Endothelial cell of umbilical vein (primary cell): Measurements from ENCODE around the gene TPRG1L. TPM values are rescaled to one million over a fixed set of nuclear protein-coding genes. Genes with fewer than 3 reads are reported as not detected.

Experiments used
- BruUV-seq: library from RNA; stranded (reverse); fragments of 400-500 nt; replicated peaks from 2 replicates; lab custom pipeline; 2021; lab: Mats Ljungman, UMichigan
- CTCF ChIA-PET: fragments of 300-600, 350-600 bp; sonication (Branson Sonifier 250); formaldehyde crosslinking; loops from one replicate; lab custom pipeline; 2021; ENCODE audit warnings: antibody characterized with exemption, inconsistent platforms; lab: Charles Lee
- POLR2A ChIA-PET: fragments of 300-600, 350-600 bp; sonication (Branson Sonifier 250); formaldehyde crosslinking; loops from one replicate; lab custom pipeline; 2021; ENCODE audit warnings: antibody characterized with exemption, inconsistent platforms; lab: Charles Lee
- DNase-seq: peaks from one replicate; pipeline ENCODE4 v3.0.0-alpha.2; 2011; ENCODE audit warnings: low read depth, low spot score
- FAIRE-seq: peaks from 2 replicates; lab custom pipeline; 2011; peaks lifted over from hg19 to GRCh38; lab: Jason Lieb, UNC
- H2AFZ ChIP-seq: 2 replicates; pipeline ENCODE4 v1.6.0; 2012; ENCODE audit warnings: low read depth, low read length, control low read depth, inconsistent platforms
- H3K27ac ChIP-seq: 2 replicates; pipeline ENCODE4 v1.5.1; 2011; ENCODE audit warnings: low read depth, mild to moderate bottlenecking, control low read depth, low read length, moderate library complexity; ENCODE audit not compliant: insufficient read depth
- H3K27me3 ChIP-seq, 2 experiments: 2 replicates each; pipeline versions ENCODE4 v1.6.0 to v1.6.1; 2011; ENCODE audit warnings: low read length in 2 of 2, mixed read lengths in 1 of 2; ENCODE audit not compliant: control insufficient read depth in 2 of 2, insufficient read depth in 2 of 2
- H3K36me3 ChIP-seq, 2 experiments: 2 replicates in 1 of 2; 3 replicates in 1 of 2; pipeline ENCODE4 v1.5.1; 2011; ENCODE audit warnings: low read length in 2 of 2, mild to moderate bottlenecking in 1 of 2, moderate library complexity in 1 of 2; ENCODE audit not compliant: control insufficient read depth in 2 of 2, insufficient read depth in 2 of 2; ENCODE audit errors: extremely low read depth in 1 of 2
- H3K4me1 ChIP-seq: 3 replicates; pipeline ENCODE4 v1.5.1; 2011; ENCODE audit warnings: mild to moderate bottlenecking, low read length; ENCODE audit not compliant: control insufficient read depth, insufficient read depth; ENCODE audit errors: extremely low read depth
- H3K4me2 ChIP-seq: 2 replicates; pipeline ENCODE4 v1.6.1; 2011; ENCODE audit warnings: low read length, control low read depth, mixed read lengths; ENCODE audit not compliant: insufficient read depth
- H3K4me3 ChIP-seq, 3 experiments: fragments of 200-600 bp in 1 of 3; sonication (generic), shearing (Covaris generic) in 1 of 3; replicated peaks in 1 of 3; 2 replicates each; pipeline ENCODE4 v1.5.1; 2011 to 2016; ENCODE audit warnings: control low read depth in 3 of 3, low read length in 3 of 3, mild to moderate bottlenecking in 2 of 3, inconsistent platforms in 1 of 3, low read depth in 1 of 3, moderate library complexity in 1 of 3; ENCODE audit not compliant: insufficient read depth in 1 of 3
- H3K79me2 ChIP-seq: 2 replicates; pipeline ENCODE4 v1.6.0; 2012; ENCODE audit warnings: low read length, inconsistent platforms; ENCODE audit not compliant: control insufficient read depth, insufficient read depth
- H3K9ac ChIP-seq: replicated peaks from 2 replicates; pipeline ENCODE3; 2011; ENCODE audit warnings: low read length, control low read depth; ENCODE audit not compliant: insufficient read depth; ENCODE audit errors: extremely low read depth
- H3K9me1 ChIP-seq: replicated peaks from 3 replicates; pipeline ENCODE4 v1.6.0; 2011; ENCODE audit warnings: mild to moderate bottlenecking, low read length; ENCODE audit not compliant: control insufficient read depth, insufficient read depth; ENCODE audit errors: extremely low read depth
- H3K9me3 ChIP-seq: replicated peaks from 2 replicates; pipeline ENCODE4 v1.5.1; 2012; ENCODE audit warnings: low read length, inconsistent platforms; ENCODE audit not compliant: control insufficient read depth, insufficient read depth
- H4K20me1 ChIP-seq: replicated peaks from 2 replicates; pipeline ENCODE3; 2011; ENCODE audit warnings: mild to moderate bottlenecking, low read length; ENCODE audit not compliant: control insufficient read depth, insufficient read depth; ENCODE audit errors: extremely low read depth
- CTCF ChIP-seq, 2 donors: IDR thresholded peaks; 1 replicate in 1 of 2; 2 replicates in 1 of 2; pipeline ENCODE4 v1.5.1; 2011; ENCODE audit warnings: low read length in 2 of 2, mild to moderate bottlenecking in 2 of 2, moderate library complexity in 2 of 2, control low read depth in 1 of 2, inconsistent platforms in 1 of 2, low read depth in 1 of 2; ENCODE audit not compliant: insufficient read depth in 1 of 2; ENCODE audit errors: extremely low read depth in 1 of 2
- GATA2 ChIP-seq: IDR thresholded peaks from 2 replicates; pipeline ENCODE4 v1.7.0; 2011; ENCODE audit warnings: low read depth, mild to moderate bottlenecking, moderate library complexity, mixed read lengths, low read length; ENCODE audit not compliant: insufficient read length, insufficient read depth
- JUN ChIP-seq: IDR thresholded peaks from 2 replicates; pipeline ENCODE4 v1.6.1; 2011; ENCODE audit warnings: borderline replicate concordance, low read depth; ENCODE audit not compliant: insufficient read length, insufficient read depth
- MAX ChIP-seq: IDR thresholded peaks from 2 replicates; pipeline ENCODE4 v1.6.1; 2011; ENCODE audit not compliant: insufficient read depth, insufficient read length
- dilution Hi-C: fragments of 300-500 bp; cut with MboI; formaldehyde crosslinking; loops from one replicate; pipeline ENCODE4 v1.15.0; 2019; ENCODE audit warnings: low sequenced_read_pairs; ENCODE audit not compliant: extremely low pct_ligation_motif_present
- intact Hi-C: fragments of 100-400 bp; cut with micrococcal nuclease; formaldehyde crosslinking; loops from one replicate; pipeline ENCODE4 v1.10.0; 2022
- polyA plus RNA-seq, 4 experiments: library from polyadenylated mRNA; depleted of rRNA in 3 of 4; stranded (reverse) in 3 of 4; unstranded in 1 of 4; fragments of >200 nt; gene quantifications; 2 replicates each; pipeline versions ENCODE4 v1.2.1 to v1.2.3, GENCODE V29; 2011 to 2012; ENCODE audit warnings: missing spikeins in 1 of 4
- total RNA-seq: library from RNA; stranded (reverse); gene quantifications from 2 replicates; pipeline ENCODE4 v1.2.3, GENCODE V29; 2021

Gene TPRG1L
- total and polyA plus RNA-seq, 2 donors (not counting 3 experiments of a cell fraction or from before 2014, with no cell fraction given): 52.3 to 53.8 TPM

GRCh38 chr1:3646596-3646995 lies 21.8 kb downstream of the TPRG1L start:
- CTCF ChIA-PET: no interaction called here
- POLR2A ChIA-PET: no interaction called here
- Histone ChIP-seq H2AFZ (no peak overlapping the region), H3K27ac (no peak overlapping the region), H3K9me3 (no peaks in the 10 kb centered on the region), H3K4me2 (no peak overlapping the region), H3K4me3 (no peak overlapping the region), H3K27me3 (peaks cover 12 to 13% of the 10 kb centered on the region in 2 experiments), H3K9ac (no peak overlapping the region), H3K9me1 (no peaks in the 10 kb centered on the region), H3K4me1 (peaks cover 8% of the 10 kb centered on the region), H3K79me2 (peaks cover 4% of the 10 kb centered on the region), H3K36me3 (peaks cover 0 to 10% of the 10 kb centered on the region in 2 experiments), H4K20me1 (no peaks in the 10 kb centered on the region)
- TF ChIP-seq CTCF (IDR thresholded peaks at IDR 0.05; ENCODE audit: extremely low read depth in 1 of 2, insufficient read depth in 1 of 2, low read depth in 1 of 2, low read length in 2 of 2) (no peak), GATA2 (no peak), JUN (no peak), MAX (no peak)
- DNase-seq (no peak), FAIRE-seq (no peak)
- dilution Hi-C loops: no loop called here
- intact Hi-C loops: no loop called here
- no TSS peak for BruUV-seq
